Measurements from ENCODE around the gene SV2C. TPM values are rescaled to one million over a fixed set of nuclear protein-coding genes. Genes with fewer than 3 reads are reported as not detected.
A peak's percentile ranks its signal among the peaks of the same experiment; 100 is the strongest.

Gene SV2C
- total RNA-seq, 1 donor from 2014 or later, result not detected

- Histone ChIP-seq H3K4me3 (ENCODE audit: low read depth, low read length) (no peak overlapping the region), H3K36me3 (ENCODE audit: control insufficient read depth, insufficient read depth, low read length) (no peaks in the 10 kb centered on the region), H3K27me3 (ENCODE audit: control insufficient read depth, insufficient read depth, low read length) (no peaks in the 10 kb centered on the region)
- FAIRE-seq (no peak), DNase-seq (ENCODE audit: low read depth) (peak; percentile 70)
- TF ChIP-seq CTCF (IDR thresholded peaks at IDR 0.05; ENCODE audit: insufficient read depth, low read length, severe bottlenecking), result peak; percentile 64
Measured at GRCh38 chr5:76337953-76338451, 254.8 kb downstream of the SV2C start.

- FAIRE-seq (no peak), DNase-seq (ENCODE audit: low read depth) (no peak)
- Histone ChIP-seq H3K4me3 (ENCODE audit: low read depth, low read length) (no peak overlapping the region), H3K36me3 (ENCODE audit: control insufficient read depth, insufficient read depth, low read length) (no peaks in the 10 kb centered on the region), H3K27me3 (ENCODE audit: control insufficient read depth, insufficient read depth, low read length) (no peaks in the 10 kb centered on the region)
- TF ChIP-seq CTCF (IDR thresholded peaks at IDR 0.05; ENCODE audit: insufficient read depth, low read length, severe bottlenecking), result no peak
Measured at GRCh38 chr5:76339919-76340318, 256.7 kb downstream of the SV2C start.

- no peak for TF ChIP-seq CTCF (IDR thresholded peaks at IDR 0.05; ENCODE audit: insufficient read depth, low read length, severe bottlenecking)
- DNase-seq (ENCODE audit: low read depth), result no peak
- H3K36me3 ChIP-seq (ENCODE audit: control insufficient read depth, insufficient read depth, low read length), result no peaks in the 10 kb centered on the region
- H3K4me3 ChIP-seq (ENCODE audit: low read depth, low read length), result no peak overlapping the region
- FAIRE-seq, result no peak
- H3K27me3 ChIP-seq (ENCODE audit: control insufficient read depth, insufficient read depth, low read length), result no peaks in the 10 kb centered on the region
Measured at GRCh38 chr5:76341651-76342334, 258.6 kb downstream of the SV2C start.

- DNase-seq (ENCODE audit: low read depth), result no peak
- Histone ChIP-seq H3K4me3 (ENCODE audit: low read depth, low read length) (no peak overlapping the region), H3K27me3 (ENCODE audit: control insufficient read depth, insufficient read depth, low read length) (no peaks in the 10 kb centered on the region), H3K36me3 (ENCODE audit: control insufficient read depth, insufficient read depth, low read length) (no peaks in the 10 kb centered on the region)
- no peak for TF ChIP-seq CTCF (IDR thresholded peaks at IDR 0.05; ENCODE audit: insufficient read depth, low read length, severe bottlenecking)
- no peak for FAIRE-seq
Measured at GRCh38 chr5:76342474-76342873, 259.3 kb downstream of the SV2C start.

- no peak for TF ChIP-seq CTCF (IDR thresholded peaks at IDR 0.05; ENCODE audit: insufficient read depth, low read length, severe bottlenecking)
- Histone ChIP-seq H3K36me3 (ENCODE audit: control insufficient read depth, insufficient read depth, low read length) (no peaks in the 10 kb centered on the region), H3K27me3 (ENCODE audit: control insufficient read depth, insufficient read depth, low read length) (no peaks in the 10 kb centered on the region), H3K4me3 (ENCODE audit: low read depth, low read length) (no peak overlapping the region)
- FAIRE-seq (no peak), DNase-seq (ENCODE audit: low read depth) (peak; percentile 35)
Measured at GRCh38 chr5:76345582-76345981, 262.4 kb downstream of the SV2C start.

GRCh38 chr5:76351176-76351575, 268.0 kb downstream of the SV2C start:
- Histone ChIP-seq H3K36me3 (ENCODE audit: control insufficient read depth, insufficient read depth, low read length) (no peaks in the 10 kb centered on the region), H3K27me3 (ENCODE audit: control insufficient read depth, insufficient read depth, low read length) (no peaks in the 10 kb centered on the region), H3K4me3 (ENCODE audit: low read depth, low read length) (no peak overlapping the region)
- FAIRE-seq (no peak), DNase-seq (ENCODE audit: low read depth) (no peak)
- TF ChIP-seq CTCF (IDR thresholded peaks at IDR 0.05; ENCODE audit: insufficient read depth, low read length, severe bottlenecking), result no peak

All from bronchial epithelial cell (primary cell).